Fibroblast of skin of right quadriceps (primary cell): ENCODE data around the gene ATP10A.
A peak's percentile ranks its signal among the peaks of the same experiment; 100 is the strongest.
"Not testable (repeated sequence)": the region's sequence is repeated elsewhere in the genome, so short reads cannot be mapped to it uniquely, and the experiment has no call there.

Experiments
- DNase-seq: peaks from one replicate; pipeline ENCODE4 v3.0.0-alpha.2; 2013

ATP10A gene

DNA sequence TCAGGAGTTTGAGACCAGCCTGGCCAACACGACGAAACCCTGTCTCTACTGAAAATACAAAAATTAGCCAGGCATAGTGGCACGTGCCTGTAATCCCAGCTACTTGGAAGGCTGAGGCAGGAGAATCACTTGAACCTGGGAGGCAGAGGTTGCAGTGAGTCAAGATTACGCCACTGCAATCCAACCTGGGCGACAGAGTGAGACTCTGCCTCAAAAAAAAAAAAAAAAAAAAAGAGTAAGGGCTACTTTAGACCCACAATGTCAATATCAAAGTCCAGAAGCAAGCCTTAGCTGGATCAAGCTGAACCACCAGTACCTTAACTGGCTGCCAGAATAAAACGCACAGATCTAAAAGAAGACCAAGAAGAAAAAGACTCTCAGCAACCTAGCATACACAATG is 17.8 kb upstream of the ATP10A start:
- DNase-seq = not testable (repeated sequence)

DNA sequence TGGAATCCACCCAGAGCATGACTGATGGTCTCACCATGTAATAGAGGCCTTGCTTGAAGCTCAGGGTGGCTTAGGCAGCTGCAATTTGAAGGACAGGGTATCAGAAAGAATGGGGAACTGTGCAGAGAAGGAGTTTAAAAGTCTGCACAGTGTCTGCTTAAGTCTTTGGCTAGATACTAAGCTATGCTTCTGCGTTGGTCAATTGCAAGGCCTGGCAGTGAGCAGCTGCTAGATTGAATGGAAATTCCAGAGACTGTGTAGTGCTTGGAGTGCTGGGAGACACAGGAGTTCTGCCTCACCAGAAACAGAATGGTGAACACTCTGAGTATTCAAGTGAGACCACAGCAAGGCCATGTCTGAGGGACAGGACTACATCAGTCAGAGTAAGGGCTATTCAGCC is 17.3 kb upstream of the ATP10A start:
- no peak for DNase-seq

- DNase-seq = no peak
These were observed 16.3 kb upstream of the ATP10A start for GRCh38 chr15:25879438-25879837.

GRCh38 chr15:25877681-25878080 is 14.6 kb upstream of the ATP10A start:
- DNase-seq = no peak

- DNase-seq = no peak
These were observed 13.4 kb upstream of the ATP10A start for GRCh38 chr15:25876231-25877140.

GRCh38 chr15:25875566-25875965 is 12.4 kb upstream of the ATP10A start:
- peak; percentile 39 for DNase-seq

GRCh38 chr15:25874379-25874778 is 11.3 kb upstream of the ATP10A start:
- no peak for DNase-seq

- DNase-seq = no peak
These were observed 8.3 kb upstream of the ATP10A start for GRCh38 chr15:25871403-25871802.

- DNase-seq = no peak
These were observed 7.8 kb upstream of the ATP10A start for GRCh38 chr15:25870938-25871337.

DNA sequence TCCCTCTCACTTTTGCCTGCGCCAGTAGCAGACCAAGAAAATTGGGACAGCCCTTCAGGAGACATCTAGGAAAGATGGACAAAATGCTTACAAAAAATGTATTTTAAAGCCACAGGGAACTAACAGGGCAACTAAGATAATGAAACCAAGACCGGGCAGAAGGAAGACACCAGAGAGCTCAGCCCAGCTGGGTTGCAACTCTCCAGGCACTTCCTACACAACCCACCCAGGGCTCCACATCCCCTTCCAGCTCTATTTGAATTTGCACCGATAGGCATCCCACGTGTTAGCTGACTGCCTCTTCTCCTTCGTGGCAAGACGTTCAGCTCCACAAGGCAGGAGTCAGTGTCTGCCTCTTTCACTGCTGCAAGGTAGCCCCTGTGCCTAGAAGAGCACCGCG is 6.6 kb upstream of the ATP10A start:
- no peak for DNase-seq

DNA sequence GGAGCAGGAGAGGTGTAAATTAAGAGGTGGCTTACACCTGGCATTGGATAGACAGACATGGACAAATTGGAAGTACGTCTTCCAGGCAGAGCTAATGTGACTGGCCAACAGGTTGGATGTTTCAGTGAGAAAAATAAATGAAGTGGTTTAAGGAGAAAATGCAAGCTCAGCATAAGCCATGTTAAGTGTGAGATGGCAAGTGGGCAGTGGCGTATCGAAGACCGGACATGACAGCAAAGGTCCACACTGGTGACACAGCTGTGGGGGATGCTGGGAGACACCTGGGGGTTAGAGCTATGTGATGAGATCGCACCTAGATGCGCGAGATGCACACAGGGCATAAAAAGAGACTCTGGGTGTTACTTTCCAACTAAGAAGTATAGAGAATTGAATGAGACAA is 3.7 kb upstream of the ATP10A start:
- DNase-seq = no peak

DNA sequence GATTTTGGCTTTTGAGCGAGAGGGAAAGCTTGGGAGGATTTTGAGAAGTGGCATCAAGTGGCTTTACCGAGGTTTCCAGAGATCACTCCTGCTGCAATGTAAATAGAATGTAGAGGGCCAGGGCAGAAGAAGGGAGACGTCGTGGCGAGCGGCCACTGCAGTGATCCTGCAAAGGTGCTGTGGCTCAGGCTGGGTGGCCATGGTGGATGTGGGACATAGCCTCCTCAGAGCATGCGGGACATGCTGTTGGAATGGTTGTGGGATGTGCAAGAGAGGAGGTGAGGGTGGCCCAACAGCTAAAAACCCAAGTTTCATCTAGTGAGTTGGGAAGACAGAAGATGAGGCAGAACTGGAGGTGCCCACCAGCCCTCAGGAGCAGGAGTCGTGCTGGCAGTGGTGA is 3.1 kb upstream of the ATP10A start:
- DNase-seq = no peak

DNA sequence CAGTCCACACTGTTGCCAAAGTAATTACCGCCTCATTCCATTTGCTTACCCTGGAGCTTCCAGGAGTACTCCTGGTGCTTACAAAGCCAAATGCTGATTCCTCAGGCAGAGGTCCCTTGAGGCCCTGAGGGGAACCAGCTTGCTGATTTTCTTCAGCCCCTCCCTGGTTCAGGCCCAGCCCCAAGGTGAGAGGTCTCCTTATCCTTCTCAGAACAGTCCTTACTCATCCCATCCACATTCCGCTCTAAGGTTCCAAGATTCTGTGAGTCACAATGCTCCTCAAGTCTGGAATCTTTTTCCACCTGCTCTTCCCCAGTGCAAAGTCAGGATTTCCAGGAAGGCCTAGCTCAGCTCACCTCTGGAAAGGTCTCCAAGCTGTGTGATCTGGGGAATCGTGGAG is 1.8 kb upstream of the ATP10A start:
- peak; percentile 53 for DNase-seq

DNA sequence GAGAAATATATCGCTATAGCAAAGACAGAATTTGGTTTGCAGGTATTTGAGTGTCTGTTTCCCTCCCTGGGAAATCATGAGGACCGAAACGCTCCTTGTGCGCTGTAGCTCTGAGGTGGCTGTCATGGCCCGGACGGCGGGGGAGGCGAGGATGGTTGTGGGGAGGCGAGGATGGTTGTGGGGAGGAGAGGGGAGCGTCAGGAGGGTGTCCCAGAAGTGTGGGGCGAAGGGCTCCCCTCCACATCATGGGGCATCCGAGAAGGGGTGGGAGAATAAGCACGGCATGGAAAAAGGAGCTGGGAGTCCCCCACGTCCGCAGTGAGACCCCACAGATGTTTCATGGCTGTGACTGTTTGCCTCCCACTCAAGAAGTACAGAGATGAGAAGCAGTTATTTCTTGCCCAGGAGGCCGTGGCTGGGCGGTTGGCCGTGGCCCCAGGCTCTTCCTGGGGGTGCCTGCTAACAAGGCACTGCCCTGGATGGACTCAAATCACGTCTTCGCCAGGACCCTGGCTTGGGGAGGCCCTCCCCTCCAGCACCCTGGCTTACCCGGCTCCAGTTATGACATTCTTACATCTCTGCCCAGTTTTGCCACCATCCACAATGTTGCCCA is 947 bp upstream of the ATP10A start:
- DNase-seq = no peak

- no peak for DNase-seq
These were observed 536 bp downstream of the ATP10A start for GRCh38 chr15:25862472-25863110.

DNA sequence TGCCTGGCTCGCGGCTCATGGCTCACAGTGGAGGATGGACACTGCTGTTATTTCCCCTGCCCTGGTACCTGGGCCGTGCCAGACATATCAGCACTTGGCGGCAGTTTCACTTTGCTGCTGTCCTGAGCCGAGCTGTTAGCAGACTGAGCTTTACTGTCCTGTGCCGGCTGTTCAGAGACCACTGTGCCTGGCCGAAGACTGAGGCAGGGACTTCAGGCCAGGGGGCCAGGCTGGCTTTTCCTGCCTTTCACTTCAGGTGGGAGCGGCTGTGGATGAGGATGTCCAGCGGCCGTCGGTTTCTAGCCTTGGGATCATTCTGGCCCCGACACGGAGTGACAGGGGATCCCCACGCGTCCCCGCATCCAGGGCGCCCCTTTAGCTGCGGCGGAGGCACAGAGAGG is 1.1 kb downstream of the ATP10A start:
- no peak for DNase-seq

- DNase-seq = no peak
These were observed 2.0 kb downstream of the ATP10A start for GRCh38 chr15:25860885-25861866.

DNA sequence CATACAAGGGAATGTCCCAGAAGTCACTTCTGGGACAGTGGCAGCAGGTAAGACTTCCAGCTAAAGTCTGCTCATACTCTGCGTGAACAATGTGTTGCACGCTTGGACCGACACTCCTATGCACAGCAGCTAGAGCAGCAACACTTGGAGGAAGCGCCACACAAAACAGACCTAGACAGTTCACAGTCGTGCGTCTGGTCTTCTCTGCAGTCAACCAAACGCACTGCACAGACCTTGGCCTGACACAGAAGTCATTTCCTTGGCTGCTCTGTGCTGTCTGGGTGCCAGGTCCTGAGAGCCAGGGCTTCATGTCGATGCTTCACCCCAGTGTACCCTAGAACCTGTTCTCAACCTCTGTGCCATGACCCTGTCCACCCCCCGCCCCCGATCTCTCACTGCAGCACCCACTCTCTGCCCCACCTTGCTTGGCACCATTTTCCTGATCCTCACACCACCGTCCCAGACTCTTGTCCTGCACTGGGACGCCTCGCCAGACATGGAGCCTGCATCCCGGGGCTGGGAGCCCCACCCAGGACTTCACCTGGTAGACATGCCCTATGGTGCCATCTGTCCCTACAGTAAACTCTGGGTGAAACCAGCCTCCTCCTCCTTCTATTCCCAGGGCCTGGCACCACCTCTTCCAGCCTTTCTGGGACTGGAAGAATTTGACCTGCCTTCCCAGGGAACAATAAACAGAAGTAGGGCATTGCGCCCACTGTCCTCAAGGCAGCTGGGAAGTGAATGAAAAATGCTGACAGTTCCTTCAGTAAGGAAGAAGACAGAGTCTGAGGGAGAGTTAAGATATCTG is 3.1 kb downstream of the ATP10A start:
- no peak for DNase-seq

DNA sequence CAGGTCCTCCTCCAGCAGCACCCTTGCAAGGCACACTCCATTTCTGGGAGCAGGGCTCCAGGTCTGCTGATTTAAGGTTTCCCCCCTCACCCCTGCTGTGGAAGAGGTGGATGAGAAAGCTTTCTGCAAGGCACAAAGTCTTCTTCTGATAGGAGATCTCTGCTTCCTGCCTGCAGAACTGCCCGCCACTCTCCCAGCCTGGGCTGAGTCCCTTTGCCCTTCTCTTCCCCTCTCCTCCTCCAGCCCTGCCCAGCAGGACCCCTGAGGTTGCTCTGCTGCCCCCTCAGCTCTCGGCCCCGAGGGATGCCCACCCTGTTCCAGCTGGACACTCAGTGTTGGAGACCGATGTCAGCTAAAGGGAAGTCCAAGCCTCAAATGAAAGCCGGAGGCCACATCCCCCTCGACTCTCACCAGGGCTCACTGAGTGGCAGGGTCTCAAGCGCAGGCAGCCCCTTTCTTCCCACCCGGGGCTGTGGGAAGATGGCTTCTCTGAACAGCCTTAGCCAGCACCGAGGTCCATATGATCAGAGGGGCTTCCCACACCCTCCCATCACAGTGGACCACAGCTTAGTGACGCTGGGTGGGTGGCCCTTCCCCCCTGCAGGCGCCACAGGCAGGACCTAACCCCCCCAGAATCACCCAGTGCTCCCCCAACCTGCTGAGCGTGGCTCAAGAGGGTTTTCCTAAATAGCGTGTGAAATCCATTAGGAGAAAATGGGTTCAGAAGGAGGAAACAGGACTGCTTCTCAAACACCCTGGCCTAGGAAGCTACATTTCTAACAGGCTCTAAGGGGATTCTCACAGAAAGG is 4.0 kb downstream of the ATP10A start:
- no peak for DNase-seq

DNA sequence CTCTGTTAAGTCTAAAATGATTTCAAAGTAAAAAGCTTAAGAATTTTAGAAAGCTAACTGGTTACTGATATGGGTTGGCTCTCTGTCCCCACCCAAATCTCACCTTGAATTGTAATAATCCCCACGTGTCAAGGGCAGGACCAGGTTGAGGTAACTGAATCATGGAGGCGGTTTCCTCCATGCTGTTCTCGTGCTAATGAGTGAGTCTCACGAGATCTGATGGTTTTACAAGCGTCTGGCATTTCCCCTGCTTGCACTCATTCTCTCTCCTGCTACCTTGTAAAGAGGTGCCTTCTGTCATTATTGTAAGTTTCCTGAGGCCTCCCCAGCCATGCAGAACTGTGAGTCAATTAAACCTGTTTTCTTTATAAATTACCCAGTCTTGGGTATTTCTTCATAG is 7.1 kb downstream of the ATP10A start:
- DNase-seq = not testable (repeated sequence)
